DMS114 treated with DMSO at 0.1 percent for 48 hours (cell line): ENCODE data around the gene PRDM11.
A peak's percentile ranks its signal among the peaks of the same experiment; 100 is the strongest.
"Not testable (repeated sequence)": the region's sequence is repeated elsewhere in the genome, so short reads cannot be mapped to it uniquely, and the experiment has no call there.

Source experiments
- DNase-seq: peaks from one replicate; lab custom pipeline; 2025; ENCODE audit not compliant: unreplicated experiment; lab: John Stamatoyannopoulos, UW

Gene PRDM11

GRCh38 chr11:45146072-45147016 lies at the start of gene PRDM11:
Gene PRDM11, plus strand, starts transcription at chr11:45146639. Its CDS starts 35,128 bp downstream, at chr11:45181767.
- DNase-seq = peak; percentile 3

DNA sequence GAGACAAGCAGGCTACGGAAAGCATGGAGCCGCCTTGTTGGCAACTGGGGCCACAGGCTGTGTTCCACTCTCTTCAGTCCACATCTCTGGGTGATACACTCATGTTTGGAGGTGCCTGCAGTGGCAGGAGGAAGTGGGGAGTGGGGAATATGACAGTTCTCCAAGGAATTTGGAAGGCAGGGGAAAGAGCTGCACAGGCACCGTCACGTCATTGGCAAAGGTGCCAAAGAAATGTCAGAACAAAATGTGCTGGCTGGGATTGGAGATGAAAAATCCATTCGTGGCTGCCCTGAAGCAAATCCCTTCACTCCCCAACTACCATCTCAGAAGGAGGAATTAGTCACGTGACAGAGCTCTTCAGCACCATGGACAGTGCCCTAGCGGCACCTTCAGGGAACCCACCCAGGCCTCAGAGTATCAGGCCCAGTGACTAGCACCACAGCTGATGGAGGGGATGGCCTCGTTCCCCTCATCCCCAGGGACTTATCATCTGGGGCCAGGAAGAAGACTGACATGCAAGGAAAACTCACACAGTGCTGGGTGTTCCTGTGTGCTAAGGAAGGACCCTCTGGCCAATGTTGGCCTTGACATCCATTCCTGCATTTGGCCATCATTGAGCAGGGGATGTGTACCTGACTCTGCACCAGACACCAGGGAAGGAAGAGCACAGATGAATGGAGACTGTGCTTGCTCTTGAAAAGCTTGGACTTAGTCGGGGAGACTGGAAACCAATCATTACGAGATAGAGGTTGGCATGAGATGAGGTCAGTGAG lies 48.5 kb upstream of the PRDM11 start:
- no peak for DNase-seq

DNA sequence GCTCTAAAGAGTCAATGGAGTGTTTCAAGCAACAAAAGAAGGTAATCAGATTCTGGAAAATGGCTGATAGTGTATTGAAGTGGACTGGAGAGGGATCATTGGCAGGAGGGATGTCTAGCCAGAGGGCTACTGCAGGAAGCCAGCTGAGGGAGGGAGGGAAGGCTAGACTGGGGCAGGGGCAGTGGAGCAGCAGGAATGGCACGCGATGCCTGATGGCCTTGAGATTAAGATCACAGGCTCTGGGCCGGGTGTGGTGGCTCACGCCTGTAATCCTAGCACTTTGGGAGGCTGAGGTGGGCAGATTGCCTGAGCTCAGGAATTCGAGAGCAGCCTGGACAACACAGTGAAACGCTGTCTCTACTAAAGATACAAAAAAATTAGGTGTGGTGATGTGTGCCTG lies 47.5 kb upstream of the PRDM11 start:
- DNase-seq = no peak

GRCh38 chr11:45100339-45100738 lies 46.1 kb upstream of the PRDM11 start:
- DNase-seq = no peak

- DNase-seq = no peak
Measured at GRCh38 chr11:45102361-45102809, 44.1 kb upstream of the PRDM11 start.

DNA sequence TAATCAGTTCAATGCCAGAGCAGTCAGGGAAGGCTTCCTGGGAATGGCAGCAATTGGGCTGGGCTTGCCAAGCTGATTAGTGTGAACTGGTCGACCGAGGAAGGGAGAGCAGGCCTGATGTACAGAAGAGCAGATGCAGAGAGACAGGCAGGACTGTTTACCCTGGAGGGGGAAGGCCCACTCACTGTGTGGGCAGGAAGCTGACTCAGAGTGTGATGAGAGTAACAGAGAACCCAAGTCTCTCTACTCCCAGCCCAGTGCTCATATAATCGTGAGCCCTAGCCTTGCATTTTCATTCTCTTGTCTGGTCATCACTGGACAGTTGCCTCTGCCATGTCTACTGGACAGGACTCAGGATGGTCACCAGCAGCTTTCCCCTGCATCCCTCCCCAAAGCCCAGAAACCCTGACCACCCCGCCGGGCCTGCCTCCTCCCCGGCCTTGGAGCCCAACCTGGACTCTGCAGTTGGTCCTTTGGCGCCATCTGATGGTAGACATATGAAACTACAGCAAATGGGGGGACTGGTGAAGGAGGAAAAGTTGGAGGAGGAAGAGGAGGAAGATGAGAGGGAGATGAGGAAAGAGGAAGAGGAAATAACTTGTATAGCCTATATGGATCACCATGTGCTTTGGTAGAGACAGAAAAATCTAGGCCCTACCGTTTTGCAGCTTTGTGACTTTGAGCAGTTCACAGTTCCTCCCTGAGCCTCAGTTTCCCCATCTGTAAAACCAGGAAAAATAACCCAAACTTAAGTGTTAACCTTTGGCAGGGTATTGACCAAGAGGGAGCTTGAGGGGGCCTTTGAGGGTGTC lies 43.4 kb upstream of the PRDM11 start:
- DNase-seq = peak; percentile 29

- no peak for DNase-seq
Measured at GRCh38 chr11:45104006-45104789, 42.2 kb upstream of the PRDM11 start.

GRCh38 chr11:45104790-45105084 lies 41.7 kb upstream of the PRDM11 start:
- DNase-seq = no peak

GRCh38 chr11:45105233-45105983 lies 41.0 kb upstream of the PRDM11 start:
- peak; percentile 9 for DNase-seq

- DNase-seq = no peak
Measured at GRCh38 chr11:45105984-45106375, 40.5 kb upstream of the PRDM11 start.

- no peak for DNase-seq
Measured at GRCh38 chr11:45106440-45106839, 40.0 kb upstream of the PRDM11 start.

DNA sequence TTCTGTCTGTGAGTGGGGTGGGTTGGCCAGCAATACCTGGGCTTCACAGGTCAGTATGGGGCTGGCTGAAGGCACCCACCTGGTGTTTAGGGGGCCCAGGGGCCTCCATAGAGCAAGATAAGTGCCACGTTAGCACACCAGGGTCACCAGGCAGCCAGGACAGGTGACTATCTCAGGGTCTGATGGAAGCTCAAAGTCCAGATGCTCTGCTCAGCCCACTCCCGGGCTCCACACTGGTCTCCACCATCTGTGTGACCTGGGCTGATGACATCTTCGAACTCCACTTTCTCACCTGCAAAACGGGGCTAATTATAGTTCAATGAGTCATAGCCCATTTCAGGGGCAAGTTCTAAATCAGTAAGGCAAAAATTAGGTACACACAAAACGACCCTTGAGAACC lies 39.4 kb upstream of the PRDM11 start:
- DNase-seq = no peak

GRCh38 chr11:45108070-45109064 lies 38.1 kb upstream of the PRDM11 start:
- no peak for DNase-seq

- DNase-seq = no peak
Measured at GRCh38 chr11:45109400-45109799, 37.0 kb upstream of the PRDM11 start.

GRCh38 chr11:45110562-45110961 lies 35.9 kb upstream of the PRDM11 start:
- DNase-seq = peak; percentile 59

- DNase-seq = no peak
Measured at GRCh38 chr11:45113807-45114206, 32.6 kb upstream of the PRDM11 start.

DNA sequence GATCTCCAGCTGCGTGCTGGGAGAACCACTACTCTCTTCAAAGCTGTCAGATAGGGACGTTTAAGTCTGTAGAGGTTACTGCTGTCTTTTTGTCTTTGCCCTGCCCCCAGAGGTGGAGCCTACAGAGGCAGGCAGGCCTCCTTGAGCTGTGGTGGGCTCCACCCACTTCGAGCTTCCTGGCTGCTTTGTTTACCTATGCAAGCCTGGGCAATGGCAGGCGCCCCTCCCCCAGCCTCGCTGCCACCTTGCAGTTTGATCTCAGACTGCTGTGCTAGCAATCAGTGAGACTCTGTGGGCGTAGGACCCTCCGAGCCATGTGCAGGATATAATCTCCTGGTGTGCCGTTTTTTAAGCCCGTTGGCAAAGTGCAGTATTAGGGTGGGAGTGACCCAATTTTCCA lies 18.6 kb upstream of the PRDM11 start:
- DNase-seq = not testable (repeated sequence)

DNA sequence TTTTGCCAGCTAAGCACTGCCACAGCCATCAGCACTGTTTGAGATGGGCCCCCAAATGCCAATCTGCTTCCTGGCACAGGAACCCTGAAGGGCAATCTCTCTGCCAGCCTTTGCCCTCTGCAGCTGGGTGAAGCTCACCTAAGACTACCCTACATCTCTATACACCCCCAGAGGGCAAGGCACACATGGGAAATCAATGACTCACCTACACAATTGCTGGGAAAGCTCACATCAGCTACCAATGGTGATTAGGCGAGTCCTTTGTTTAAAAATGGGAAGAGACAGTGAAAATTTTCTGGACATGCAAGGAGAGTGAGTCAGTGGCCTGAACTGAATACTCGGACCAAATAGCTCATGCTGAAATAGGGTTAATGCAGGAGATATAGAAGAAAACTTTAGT lies 12.6 kb upstream of the PRDM11 start:
- DNase-seq = no peak

- no peak for DNase-seq
Measured at GRCh38 chr11:45141171-45141570, 5.3 kb upstream of the PRDM11 start.
